CD4-positive, alpha-beta T cell treated with Interleukin-10 for 1 hour (primary cell): Measurements from ENCODE around the gene FAAP100.
"Not testable (repeated sequence)": the region's sequence is repeated elsewhere in the genome, so short reads cannot be mapped to it uniquely, and the experiment has no call there.

Experiments used
- DNase-seq: peaks from one replicate; pipeline ENCODE4 v3.0.0-alpha.2; 2020

Gene FAAP100

DNA sequence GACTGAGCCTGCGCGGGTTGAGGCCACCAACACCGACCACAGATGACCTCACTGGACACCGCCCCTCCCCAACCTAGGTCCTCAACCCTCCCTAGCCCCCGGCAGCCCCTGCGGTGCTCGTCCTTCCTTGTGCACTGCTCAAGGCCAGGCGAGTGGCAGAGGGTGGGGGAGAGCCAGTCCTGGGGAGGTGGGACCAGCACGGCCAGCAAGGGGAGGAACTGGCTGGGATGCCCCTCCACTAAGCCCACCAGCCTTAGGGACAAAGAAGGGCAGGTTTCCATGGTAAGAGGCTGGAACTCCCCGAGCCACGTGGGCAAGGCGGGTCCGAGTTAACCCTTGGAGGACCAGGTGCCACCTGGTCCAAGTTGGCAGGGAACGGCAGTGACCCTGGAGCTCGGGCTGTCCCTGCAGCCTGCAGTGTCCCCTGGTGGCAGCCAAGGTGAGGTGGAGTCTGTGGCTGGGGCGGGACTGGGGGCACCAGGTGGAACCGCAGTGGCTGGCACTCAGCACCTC lies 14.8 kb downstream of the FAAP100 start:
- peak; percentile 46 for DNase-seq

DNA sequence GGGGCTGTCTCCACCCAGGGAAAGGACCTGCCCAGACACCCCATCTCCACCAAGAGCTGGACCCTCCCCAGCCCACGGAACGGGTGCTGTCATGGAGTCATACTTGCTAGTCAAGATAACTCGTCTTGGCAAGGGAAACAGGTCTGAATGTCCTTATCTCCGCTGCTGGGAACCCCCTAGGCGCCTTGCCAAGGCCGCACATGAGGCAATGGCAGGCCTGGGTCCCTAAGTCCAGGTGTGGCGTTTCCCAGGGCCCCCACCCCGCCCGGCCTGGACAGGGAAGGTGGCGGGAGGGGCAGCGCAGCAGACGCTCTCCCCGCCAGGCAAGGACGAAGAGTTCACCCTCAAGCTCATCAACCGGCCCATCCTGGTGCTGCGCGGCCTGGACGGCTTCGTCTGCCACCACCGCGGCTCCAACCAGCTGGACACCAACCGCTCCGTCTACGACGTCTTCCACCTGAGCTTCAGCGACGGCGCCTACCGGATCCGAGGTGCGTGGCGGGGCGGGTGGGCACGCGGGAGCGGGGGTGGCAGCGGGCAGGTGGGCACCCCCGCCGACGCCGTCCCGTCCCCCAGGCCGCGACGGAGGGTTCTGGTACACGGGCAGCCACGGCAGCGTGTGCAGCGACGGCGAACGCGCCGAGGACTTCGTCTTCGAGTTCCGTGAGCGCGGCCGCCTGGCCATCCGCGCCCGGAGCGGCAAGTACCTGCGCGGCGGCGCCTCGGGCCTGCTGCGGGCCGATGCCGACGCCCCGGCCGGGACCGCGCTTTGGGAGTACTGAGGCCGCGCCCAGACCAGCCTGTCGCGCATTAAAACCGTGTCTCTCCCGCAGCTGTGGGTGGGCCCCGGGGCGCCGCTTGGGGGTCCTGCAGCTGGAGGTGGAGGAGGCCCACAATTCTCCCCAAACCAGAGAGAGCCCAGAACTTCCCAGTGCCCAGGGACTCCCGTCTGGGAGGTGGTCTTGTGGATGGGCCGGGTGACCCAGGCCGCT lies 15.6 kb downstream of the FAAP100 start:
- DNase-seq = no peak

DNA sequence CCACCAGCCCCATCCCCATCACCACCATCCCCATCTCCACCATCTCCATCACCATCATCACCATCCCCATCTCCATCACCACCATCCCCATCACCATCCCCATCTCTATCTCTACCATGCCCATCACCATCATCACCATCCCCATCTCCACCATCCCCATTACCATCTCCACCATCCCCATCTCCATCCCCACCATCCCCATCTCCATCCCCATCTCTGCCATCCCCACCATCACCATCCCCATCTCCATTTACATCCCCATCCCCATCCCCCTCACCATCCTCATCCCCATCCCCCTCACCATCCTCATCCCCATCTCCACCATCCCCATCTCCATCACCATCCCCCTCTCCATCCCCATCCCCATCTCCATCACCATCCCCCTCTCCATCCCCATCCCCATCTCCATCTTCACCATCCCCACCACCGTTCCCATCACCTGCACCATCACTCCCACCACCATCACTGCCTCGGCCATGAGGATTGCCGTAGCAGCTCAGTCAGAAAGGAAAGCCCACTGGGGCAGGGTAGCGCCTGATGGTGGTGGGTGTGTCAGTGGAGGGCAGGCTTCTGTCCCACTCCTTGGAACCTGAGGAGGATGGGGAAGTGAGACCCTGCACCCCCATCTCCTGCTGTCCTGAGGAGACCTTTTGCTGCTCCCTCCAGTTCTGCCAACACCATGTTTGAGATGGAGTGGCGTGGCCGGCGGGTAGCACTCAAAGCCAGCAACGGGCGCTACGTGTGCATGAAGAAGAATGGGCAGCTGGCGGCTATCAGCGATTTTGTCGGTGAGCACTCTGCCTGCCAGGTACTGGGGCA lies 16.5 kb downstream of the FAAP100 start:
- DNase-seq = no peak

DNA sequence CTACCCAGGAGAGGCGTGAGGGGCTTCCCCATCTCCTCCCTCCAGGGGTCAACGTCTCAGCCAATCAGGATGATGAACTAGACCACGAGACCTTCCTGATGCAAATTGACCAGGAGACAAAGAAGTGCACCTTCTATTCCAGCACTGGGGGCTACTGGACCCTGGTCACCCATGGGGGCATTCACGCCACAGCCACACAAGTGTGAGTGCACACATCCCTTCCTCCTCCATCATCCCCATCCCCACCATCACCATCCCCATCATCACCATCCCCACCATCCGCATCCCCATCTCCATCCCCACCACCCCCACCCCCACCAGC lies 17.2 kb downstream of the FAAP100 start:
- DNase-seq = no peak

DNA sequence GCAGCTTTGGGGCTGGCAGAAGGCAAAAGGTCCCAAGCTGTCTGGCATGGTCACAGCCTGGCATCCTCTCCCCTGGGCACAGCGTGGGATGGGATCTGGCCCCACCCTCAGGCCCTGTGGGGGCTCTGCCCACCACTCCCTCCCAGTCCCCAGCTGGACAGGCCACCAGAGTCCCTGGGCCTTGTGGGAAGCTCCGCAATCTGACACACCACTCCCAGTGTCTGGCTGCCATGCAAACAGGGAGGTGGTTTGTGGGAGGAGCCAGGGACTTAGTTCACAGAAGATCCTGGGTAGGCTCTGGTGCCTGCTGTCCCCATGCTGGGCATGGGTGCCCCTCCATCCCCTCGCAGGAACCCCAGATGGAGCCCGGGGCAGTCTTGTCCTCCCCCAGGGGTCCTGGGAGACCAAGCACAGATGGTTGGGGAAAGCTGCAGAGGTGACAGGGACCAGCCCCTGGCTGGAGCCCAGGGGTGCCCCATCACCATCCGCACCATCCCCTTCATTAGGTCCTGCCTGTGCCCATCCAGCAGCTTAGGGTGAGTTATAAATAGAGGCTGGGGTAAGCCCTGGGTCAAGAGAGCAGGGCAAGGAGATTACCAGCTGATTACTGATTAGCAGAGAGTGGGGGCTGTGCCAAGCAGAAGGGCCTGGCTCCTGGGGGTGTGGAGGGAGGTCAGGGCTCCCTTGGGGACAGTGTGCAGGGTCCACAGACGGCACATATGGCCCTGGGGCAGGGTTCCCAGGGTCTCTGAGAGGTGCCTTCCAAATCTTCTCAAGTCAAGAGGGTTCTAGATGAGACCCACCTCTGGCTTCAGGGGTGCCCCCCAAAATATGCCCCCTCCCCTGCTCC lies 17.8 kb downstream of the FAAP100 start:
- no peak for DNase-seq

DNA sequence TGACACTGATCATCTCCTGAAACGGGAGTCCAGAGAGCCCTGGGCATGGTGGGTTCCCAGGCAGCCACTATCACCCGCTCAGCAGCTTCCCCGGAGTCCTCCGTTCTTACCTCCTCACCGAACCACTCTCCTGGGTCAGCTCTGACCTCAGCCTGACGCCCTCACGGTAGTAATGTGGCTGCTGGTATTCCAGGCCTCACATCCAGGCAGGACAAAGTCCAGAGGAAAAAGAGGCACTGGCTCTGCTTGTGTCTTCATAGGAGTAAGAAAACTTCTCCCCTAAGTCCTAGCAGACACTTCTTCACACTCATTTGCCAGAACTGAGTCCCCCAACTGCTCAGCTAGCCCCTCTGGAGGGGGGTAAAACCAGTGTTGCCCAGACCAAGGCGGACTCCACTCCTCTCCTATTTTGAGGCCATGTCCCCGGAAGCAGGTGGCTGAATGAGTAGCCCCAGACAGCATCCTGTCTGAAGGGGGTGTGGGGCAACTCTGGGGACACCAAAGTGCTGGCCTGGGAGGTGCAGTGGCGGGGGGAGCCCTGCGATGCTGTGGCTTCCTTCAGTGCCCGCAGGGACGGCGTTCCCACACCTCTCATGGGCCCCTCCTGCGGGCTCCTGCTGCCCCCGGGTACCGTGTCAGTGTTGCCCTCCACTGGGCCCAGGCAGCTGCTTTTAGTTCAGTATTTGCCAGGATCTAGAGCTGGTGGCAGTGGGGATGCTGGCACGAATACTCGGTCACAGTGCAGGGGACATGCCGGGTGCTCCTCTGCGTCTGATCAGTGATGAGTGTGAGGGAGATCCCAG lies 18.6 kb downstream of the FAAP100 start:
- no peak for DNase-seq

DNA sequence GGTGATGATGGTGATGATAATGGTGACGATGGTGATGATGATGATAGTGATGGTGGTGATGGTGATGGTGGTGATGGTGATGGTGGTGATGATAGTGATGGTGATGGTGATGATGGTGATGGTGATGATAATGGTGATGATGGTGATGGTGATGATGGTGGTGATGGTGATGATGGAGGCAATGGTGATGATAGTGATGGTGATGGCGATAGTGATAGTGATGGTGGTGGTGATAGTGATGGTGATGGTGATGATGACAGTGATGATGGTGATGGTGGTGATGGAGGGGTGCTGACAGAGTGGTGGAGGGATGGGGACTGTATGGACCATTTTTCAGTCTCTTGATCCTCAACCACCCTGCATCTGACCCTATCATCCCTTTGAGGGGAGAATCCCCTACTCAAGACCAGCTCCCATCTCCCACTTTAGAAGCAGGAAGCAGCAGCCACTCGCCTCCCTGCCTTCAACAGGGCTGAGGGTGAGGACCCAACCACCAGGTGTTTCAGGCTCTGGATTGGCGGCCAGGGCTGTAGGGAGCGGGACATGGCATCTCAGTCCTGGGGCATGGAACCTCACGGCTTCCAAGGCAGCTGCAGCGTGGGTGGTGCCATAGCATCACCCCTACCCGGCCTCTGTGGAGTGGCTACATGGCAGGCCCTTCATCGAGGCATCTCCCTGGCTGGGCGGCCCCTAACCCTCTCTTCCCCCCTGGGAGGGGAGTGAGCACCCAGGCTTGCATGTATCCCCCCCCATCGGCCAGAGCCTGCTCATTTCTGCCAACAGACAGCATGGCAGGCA lies 19.5 kb downstream of the FAAP100 start:
- no peak for DNase-seq

DNA sequence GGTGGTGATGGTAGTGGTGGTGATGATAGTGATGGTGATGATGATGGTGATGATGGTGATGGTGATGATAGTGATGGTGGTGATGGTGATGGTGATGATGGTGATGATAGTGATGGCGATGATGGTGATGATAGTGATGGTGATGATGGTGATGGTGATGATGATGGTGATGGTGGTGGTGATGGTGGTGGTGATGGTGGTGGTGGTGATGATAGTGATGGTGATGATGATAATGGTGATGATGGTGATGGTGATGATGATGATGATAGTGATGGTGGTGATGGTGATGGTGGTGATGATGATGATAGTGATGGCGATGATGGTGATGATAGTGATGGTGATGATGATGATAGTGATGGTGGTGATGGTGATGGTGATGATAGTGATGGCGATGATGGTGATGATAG lies 20.2 kb downstream of the FAAP100 start:
- not testable (repeated sequence) for DNase-seq

DNA sequence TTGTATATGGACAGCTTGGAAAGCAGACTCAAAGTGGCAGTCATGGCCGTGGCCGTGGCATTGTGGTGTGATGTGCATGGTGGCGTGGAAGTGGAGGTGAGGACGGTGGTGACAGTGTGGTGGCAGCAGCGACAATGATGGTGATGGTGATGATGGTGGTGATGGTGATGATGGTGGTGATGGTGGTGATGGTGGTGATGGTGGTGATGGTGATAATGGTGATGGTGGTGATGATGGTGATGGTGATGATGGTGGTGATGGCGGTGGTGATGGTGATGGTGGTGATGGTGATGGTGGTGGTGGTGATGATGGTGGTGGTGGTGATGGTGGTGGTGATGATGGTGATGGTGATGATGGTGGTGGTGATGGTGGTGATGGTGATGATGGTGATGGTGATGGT lies 21.1 kb downstream of the FAAP100 start:
- DNase-seq = not testable (repeated sequence)

DNA sequence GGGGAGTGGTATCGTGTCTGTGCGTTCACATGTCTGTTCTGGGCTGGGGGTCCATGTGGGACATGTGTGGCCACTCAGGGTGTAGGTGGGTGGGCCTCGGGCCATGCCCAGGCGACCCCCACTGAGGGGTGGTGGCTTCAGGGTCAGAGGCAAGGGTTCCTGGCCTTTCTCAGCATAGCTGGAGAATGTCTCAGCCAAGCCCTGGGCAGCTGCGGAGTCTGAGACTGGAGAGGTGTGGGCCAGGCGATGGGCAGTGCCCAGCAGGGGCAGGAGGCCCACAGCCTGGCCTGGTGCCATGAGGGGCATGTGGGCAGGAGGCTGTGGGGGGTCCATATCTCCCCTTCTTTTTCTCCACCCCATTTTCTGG lies 22.7 kb downstream of the FAAP100 start:
- no peak for DNase-seq

DNA sequence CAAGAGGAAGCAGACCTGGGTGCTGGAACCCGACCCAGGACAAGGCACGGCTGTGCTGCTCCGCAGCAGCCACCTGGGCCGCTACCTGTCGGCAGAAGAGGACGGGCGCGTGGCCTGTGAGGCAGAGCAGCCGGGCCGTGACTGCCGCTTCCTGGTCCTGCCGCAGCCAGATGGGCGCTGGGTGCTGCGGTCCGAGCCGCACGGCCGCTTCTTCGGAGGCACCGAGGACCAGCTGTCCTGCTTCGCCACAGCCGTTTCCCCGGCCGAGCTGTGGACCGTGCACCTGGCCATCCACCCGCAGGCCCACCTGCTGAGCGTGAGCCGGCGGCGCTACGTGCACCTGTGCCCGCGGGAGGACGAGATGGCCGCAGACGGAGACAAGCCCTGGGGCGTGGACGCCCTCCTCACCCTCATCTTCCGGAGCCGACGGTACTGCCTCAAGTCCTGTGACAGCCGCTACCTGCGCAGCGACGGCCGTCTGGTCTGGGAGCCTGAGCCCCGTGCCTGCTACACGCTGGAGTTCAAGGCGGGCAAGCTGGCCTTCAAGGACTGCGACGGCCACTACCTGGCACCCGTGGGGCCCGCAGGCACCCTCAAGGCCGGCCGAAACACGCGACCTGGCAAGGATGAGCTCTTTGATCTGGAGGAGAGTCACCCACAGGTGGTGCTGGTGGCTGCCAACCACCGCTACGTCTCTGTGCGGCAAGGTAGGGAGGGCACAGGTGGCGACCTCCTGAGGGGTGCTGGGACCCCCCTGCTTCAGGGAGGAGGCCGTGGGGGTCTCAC lies 23.3 kb downstream of the FAAP100 start:
- no peak for DNase-seq

DNA sequence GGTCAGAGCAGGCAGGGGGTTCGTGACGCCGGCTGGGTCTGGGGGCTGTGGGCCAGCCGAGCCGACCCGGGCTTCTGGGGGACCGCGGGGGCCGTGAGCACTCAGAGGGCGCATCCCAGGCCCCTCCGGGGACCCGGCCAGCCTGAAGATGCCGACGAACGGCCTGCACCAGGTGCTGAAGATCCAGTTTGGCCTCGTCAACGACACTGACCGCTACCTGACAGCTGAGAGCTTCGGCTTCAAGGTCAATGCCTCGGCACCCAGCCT lies 23.8 kb downstream of the FAAP100 start:
- no peak for DNase-seq

DNA sequence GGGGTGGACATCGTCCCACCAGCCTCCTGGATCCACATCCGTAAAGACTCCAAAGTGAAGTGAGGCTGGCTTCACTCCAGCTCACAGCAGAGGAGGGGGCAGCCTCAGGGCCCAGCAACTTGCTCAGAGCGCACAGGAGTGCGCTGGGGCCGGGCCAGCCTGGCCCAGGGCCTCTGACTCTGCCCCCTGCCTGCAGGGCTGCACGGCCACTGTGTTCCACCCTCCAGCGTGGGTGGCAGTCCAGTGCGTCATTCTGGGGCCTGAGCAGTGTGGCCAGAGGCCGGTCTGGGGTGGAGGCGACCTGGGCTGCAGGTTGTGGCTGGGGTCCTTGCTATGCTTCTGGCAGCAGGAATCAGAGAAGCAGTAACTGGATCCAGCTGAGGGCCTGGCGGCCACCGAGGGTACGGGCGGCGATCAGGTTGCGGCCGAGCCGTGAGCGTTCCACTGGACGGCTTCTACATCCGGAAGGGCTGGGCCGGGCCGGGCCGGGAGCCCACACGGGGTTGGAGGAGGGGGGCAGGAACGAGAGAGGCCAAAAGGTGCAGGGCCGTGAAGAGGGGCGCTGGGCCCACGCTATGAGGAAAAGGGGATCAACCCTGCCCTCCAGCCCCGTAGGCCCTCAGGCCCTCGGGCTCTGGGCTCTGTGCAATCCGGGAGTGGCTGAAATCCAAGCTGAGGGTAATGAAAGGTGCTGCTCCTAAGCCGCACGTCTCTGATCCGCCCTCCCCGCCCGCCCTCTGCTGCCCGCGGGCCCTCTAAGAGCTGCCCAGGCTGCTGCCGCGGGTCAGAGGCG lies 24.4 kb downstream of the FAAP100 start, which contains the start of gene FSCN2:
Gene FSCN2 (plus strand): TSS at position 787 of the 793 bp plus-strand sequence. CDS start 155 bp downstream, outside the sequence.
- DNase-seq = no peak

DNA sequence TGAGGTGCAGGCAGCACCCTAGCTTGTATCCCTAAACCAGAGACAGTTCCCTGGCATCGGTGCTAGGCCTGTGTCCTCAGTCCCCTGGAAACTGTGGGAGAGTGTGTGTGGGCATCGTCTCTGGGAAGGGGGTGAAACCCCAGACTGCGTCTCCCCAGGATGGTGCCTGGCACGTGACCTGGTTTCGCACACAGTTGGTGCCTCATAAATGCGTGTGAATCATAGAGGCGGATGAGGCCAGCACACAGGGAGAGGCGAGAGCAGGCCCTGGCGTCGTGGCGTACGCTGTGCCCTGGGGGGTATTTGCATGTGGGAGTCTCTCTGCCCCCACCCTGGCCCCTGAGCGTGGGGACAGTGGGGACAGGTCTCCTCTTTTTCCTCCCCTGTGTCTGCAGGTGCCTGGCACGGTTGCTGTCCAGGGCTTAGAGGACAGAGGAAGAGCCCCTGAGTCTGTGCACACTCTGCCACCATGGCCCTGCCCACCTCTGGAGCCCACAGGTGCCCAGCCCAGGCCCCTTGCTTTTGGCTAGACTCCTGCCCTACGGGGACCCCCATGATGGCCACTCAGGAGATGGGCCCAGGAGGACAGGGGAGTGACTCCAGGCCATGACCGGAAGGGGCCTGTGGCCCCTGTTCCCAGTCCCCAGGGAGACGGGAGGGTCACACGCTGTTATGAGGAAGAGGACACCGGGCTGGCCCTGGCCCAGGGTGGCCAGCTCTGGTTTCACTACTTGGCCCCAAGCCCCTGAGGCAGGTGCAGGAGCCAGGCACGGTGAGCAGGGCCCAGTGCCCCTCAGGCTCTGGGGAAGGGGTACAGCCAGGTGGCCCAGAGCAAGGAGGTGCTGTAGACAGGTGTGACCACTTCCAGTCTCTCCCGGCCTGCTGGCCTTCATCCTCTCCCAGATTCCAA lies 25.2 kb downstream of the FAAP100 start:
- no peak for DNase-seq

DNA sequence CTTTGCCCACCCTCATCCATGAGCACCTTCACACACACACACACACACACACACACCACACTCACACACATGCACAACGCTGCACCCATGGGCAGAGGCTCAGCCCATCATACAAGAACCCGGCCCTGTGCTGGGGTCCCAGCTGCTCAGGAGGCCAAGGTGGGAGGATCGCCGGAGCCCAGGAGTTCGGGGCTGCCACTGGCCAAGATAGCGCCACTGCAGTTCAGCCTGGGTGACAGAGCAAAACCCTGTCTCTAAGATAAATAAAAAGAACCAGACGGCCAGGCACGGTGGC lies 27.3 kb downstream of the FAAP100 start:
- no peak for DNase-seq

DNA sequence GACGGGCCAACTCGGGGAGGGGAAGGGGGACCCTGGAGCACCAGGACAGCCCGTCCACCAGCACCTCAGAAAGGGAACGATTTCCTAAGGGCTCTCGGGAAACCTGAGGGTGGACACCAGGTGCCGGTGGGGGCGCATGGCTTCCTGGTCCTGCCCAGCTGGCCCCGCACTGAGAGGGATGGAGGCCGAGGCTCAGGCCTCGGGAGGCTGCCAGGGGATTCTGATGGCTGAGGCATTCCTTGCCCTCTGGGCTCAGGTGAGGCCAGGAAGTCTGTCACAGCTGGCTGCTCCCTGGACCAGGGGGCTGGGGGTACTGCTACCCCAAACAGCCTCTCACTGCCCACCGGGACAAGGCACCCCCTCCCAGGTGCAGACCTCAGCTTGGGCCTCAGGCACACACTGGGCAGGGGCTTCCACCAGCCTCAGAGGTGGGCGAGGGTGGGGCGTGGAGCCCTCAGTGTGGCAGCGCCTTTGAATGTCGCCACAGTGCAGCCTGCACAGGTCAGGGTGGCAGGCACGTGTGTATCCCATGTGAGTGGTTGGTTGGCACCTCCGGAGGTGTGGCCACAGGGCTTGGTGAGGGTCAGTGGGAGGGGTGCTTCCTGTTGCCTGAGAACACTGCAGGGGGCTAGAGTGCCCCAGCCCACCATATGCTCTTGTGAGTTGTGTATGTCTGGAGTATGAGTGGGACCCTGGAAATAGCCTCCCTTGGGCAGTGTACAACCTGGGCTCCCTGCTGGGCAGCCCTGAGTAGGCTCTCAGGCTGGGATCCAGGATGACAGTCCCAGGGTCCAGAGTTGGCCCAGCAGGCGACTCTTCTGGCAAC lies 27.9 kb downstream of the FAAP100 start:
- DNase-seq = no peak

DNA sequence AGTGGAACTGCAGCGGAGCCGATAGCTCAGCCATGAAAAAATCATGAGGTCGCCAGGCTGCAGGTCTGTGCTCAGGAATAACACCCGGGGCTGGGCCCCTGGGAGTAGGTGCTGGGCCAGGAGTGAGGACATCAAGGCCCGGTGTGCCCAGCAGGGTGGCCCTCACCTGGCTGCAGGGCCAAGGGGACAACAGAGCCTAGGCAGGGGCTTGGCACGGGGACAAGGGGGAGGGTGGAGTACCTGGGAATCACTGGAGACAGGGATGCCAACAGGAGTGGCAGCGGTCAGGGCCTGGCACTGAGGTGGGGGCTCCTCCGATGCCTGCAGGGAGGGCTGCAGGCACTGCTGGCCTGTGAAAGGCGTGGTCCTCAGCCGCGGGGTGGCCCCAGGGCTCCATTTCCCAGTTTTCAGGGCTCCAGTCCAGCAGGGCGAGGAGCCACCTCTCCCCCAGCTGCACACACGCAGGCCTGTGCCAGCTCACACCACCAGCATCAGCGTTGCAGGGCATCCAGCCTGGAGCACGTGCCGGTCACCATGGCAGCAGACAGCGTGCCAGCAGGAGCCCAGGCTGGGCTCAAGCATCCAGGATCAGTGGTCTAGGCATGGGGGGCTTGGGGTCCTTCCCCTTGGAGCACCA lies 28.6 kb downstream of the FAAP100 start:
- no peak for DNase-seq
